Urothelium cell line (cell line): ENCODE results near the gene RAD21L1.

ENCODE experiments used
- DNase-seq: peaks from one replicate; pipeline ENCODE4 v3.0.0; 2011; ENCODE audit warnings: low spot score, mixed read lengths
- FAIRE-seq: peaks from 2 replicates; lab custom pipeline; 2011; peaks lifted over from hg19 to GRCh38; lab: Jason Lieb, UNC

The RAD21L1 gene

DNA sequence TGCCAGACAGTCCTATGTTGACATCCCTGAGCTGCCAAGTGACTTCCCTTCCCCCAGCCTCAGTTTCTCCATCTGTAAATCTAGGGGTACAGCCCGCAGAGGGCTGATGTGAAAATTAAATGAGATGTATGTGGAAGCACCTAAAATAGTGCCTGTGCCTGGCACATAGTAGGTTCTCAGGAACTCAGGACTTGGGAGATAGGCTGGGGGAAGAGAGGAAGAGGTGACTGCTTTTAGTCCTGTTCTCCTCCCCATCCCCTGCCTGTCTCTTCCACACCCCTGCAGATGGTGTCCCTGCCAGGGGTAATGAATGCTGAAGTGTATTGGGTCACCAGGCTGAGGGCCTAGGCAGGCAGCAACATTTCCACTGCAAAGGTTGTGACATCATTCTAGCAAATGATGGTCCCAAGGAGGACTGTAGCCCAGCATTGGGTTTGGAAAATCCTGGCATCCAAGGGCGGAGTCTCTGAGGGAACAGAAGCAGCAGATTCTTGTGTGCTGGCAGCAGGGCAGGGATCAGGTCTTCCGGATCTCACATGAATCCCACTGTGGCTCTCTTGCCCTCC lies 42.0 kb downstream of the RAD21L1 start:
- DNase-seq (no peak), FAIRE-seq (no peak)

- DNase-seq (no peak), FAIRE-seq (no peak)
Observed at GRCh38 chr20:1269235-1269634, 43.4 kb downstream of the RAD21L1 start.

- DNase-seq (no peak), FAIRE-seq (no peak)
Observed at GRCh38 chr20:1269850-1270249, 44.0 kb downstream of the RAD21L1 start.

- FAIRE-seq, result no peak
- DNase-seq, result no peak
Observed at GRCh38 chr20:1272368-1273100, 46.7 kb downstream of the RAD21L1 start.

GRCh38 chr20:1273366-1273765 lies 47.5 kb downstream of the RAD21L1 start:
- DNase-seq (no peak), FAIRE-seq (no peak)

GRCh38 chr20:1274485-1275311 lies 48.9 kb downstream of the RAD21L1 start:
- DNase-seq, result no peak
- FAIRE-seq, result no peak

DNA sequence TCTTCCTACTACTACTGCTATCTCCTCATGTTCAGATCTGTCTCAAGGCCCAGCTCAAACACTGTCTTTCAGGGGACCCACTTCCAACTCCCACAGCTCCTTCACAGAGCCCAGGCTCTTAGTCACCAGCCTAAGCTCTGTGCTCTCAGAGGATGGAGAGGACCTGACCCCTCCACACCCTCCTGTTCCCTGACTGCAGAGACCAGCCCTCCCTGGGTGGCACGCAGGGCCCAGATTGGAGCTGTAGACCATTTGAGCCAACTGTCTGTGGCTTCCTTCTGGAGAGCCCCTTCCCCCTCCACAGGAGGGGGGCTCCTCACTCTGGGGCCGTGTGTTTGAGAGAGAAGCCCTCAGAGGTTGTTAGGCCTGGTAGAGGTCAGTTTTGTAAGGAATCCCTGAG lies 50.1 kb downstream of the RAD21L1 start:
- DNase-seq, result no peak
- FAIRE-seq, result no peak

- peak; percentile 98 for FAIRE-seq
Observed at GRCh38 chr20:1277529-1278322, 51.9 kb downstream of the RAD21L1 start.

GRCh38 chr20:1278993-1279392 lies 53.1 kb downstream of the RAD21L1 start:
- DNase-seq, result no peak

More at GRCh38 chr20:1277529-1278322, 51.9 kb downstream of the RAD21L1 start:
- DNase-seq, result no peak

GRCh38 chr20:1280195-1281102 lies 54.6 kb downstream of the RAD21L1 start:
- no peak for FAIRE-seq

More at GRCh38 chr20:1278993-1279392, 53.1 kb downstream of the RAD21L1 start:
- no peak for FAIRE-seq

DNA sequence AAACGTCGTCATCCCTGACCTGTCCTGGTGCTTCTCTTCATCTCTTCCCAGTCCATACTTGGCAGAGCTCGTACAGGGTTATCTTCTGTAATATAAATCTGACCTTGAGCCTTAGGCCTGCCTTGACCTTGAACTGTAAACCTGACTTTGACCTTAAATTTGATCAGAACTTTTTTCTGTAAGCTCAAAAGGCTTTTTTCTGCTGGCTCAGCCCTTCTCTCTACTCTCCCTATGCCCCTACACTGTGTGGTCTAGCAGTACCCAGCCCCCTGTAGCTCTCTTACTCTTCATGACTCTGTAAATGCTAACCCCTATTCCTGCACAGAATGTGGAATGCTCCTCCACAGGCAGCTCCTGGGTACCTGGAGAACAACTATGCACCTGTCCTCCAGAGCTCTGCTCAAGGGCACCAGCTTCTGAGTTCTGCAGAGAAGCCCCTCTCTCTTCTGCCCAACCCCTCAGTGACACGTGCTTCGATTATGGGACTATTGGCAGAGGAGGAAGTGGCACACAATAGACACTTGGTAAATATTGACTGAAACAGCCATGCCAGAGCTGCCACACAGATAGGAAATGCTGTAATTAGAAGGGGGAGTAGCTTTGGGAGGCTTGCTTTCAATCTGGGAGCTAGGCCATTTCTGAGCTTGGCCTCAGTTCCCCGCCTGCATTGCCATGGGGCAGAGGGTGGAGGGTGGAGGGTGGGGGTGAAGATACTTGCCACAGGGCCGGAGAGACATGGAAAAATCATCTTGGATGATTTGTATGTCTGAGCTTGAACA lies 55.6 kb downstream of the RAD21L1 start:
- FAIRE-seq (no peak), DNase-seq (no peak)

More at GRCh38 chr20:1280195-1281102, 54.6 kb downstream of the RAD21L1 start:
- no peak for DNase-seq

GRCh38 chr20:1282966-1283365 lies 57.1 kb downstream of the RAD21L1 start:
- no peak for DNase-seq
- FAIRE-seq, result no peak

DNA sequence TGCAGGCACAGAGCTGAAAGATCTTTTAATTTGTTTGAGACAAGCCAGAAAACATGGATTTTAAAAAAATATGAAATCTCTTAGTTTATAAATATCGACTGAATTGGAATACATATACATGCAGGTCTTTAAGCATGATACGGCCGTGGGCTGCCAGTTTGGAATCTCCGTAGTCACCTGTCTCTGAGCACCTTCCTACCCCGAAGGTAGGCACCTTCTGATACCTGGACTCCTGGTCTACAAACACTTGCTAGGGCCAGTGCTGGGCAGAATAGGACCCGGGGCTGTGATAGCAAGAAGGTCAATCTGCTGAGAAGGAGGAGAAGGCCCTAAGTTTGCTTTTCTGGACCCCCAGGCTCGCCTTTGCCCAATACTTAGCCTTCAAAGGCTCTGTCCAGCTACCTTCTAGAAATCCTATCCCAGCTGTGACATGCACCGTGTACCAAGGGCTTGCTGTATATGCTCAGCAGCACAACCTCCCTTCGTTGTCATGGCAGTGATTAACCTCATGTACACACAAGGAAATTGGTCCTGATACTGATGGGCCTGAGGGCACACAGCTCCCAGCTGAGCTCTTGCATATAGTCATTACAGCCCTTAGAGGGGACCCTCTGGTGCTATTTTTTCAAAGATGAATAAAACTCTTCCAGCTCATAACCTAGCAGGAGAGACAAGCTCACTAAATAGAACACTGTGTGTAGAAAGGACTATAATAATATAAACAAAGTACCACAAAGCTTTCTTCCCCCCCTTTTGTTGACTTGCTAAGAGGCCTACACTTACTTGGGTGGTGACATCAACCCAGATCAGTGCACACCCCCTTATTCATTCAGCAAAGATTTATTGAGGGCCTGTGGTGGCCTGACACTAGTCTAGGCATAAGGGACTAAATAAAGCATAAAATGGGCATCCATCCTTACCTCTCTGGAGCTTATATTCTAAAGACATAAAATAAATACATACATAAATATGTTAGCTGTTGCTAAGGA lies 58.0 kb downstream of the RAD21L1 start:
- DNase-seq, result no peak
- no peak for FAIRE-seq

GRCh38 chr20:1286267-1287024 lies 60.6 kb downstream of the RAD21L1 start:
- DNase-seq (no peak), FAIRE-seq (no peak)

GRCh38 chr20:1287306-1287705 lies 61.5 kb downstream of the RAD21L1 start:
- no peak for FAIRE-seq

DNA sequence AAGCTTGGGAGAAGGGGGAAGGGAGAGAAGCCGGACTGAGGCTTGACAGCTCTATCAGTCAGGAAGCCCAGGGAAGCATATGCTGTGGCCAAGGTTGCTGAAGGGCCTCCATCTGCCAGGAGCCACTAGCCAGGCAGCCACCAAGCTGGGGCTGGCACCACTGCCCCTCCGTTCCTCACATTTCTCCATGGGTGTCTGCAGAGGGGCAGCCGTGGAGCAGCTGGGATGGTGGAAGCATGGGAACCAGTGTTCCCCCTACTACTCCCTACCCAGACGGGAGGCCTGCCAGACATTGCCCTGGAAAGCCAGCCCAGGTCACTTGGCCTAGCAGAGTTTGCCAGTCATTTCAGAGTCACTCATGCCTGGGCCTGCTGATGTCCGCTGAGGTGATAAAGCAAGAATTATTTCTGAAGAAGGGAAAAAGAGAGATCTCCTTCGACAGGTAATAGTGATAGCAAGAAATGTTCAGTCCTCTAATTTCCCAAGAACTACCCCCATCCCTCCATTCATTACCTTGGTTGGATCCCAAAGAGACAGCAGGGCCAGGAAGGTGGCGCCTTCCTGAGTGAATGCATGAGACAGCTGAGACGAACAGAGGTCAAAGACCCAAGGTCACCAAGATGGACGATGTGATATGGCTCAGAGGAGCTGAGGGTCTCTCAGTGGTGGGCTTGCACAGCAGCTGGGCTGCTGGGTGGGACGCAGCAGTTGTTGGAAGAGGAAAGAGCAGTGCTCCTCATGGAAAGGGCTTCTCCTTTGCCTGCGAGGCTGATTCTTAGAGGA lies 62.1 kb downstream of the RAD21L1 start:
- FAIRE-seq, result no peak
- no peak for DNase-seq

More at GRCh38 chr20:1287306-1287705, 61.5 kb downstream of the RAD21L1 start:
- no peak for DNase-seq
